Measurements from ENCODE around the gene HARBI1. TPM values are rescaled to one million over a fixed set of nuclear protein-coding genes. Genes with fewer than 3 reads are reported as not detected.
A peak's percentile ranks its signal among the peaks of the same experiment; 100 is the strongest.

The HARBI1 gene
- polyA plus RNA-seq, 1 experiment: 4.3 TPM

GRCh38 chr11:46594785-46595184 lies 22.2 kb downstream of the HARBI1 start:
- Histone ChIP-seq H3K4me3 (ENCODE audit: low read depth, low read length) (no peak overlapping the region), H3K9me3 (ENCODE audit: control insufficient read depth, insufficient read depth, low read length) (no peaks in the 10 kb centered on the region; the same call in 1 of the 2 replicates), H3K27me3 (ENCODE audit: control insufficient read depth, insufficient read depth, low read length) (no peaks in the 10 kb centered on the region), H3K27ac (ENCODE audit: low read depth, low read length) (no peak overlapping the region)
- ChIA-PET POLR2A (no interaction called here), CTCF (no interaction called here)
- DNase-seq (ENCODE audit: low read depth, low spot score): no peak
- TF ChIP-seq, protein P1, sequence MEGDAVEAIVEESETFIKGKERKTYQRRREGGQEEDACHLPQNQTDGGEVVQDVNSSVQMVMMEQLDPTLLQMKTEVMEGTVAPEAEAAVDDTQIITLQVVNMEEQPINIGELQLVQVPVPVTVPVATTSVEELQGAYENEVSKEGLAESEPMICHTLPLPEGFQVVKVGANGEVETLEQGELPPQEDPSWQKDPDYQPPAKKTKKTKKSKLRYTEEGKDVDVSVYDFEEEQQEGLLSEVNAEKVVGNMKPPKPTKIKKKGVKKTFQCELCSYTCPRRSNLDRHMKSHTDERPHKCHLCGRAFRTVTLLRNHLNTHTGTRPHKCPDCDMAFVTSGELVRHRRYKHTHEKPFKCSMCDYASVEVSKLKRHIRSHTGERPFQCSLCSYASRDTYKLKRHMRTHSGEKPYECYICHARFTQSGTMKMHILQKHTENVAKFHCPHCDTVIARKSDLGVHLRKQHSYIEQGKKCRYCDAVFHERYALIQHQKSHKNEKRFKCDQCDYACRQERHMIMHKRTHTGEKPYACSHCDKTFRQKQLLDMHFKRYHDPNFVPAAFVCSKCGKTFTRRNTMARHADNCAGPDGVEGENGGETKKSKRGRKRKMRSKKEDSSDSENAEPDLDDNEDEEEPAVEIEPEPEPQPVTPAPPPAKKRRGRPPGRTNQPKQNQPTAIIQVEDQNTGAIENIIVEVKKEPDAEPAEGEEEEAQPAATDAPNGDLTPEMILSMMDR (IDR thresholded peaks at IDR 0.05; ENCODE audit: low read depth, low read length): no peak

- Histone ChIP-seq H3K27me3 (ENCODE audit: control insufficient read depth, insufficient read depth, low read length) (no peaks in the 10 kb centered on the region), H3K4me3 (ENCODE audit: low read depth, low read length) (peak overlapping the region; percentile 88), H3K27ac (ENCODE audit: low read depth, low read length) (peak overlapping the region; percentile 52), H3K9me3 (ENCODE audit: control insufficient read depth, insufficient read depth, low read length) (no peaks in the 10 kb centered on the region; the same call in 1 of the 2 replicates)
- CTCF ChIA-PET: no interaction called here
- POLR2A ChIA-PET: interaction anchor here (0.5 to 1.0 kb wide), 7 partner anchors 12 to 82 kb away, joined by 3 to 15 read pairs (median 3); no protein-coding TSS in a partner anchor
- no peak for DNase-seq (ENCODE audit: low read depth, low spot score)
- TF ChIP-seq, protein P1 (IDR thresholded peaks at IDR 0.05; ENCODE audit: low read depth, low read length): no peak
Measured at GRCh38 chr11:46594374-46594700, 22.7 kb downstream of the HARBI1 start.

- Histone ChIP-seq H3K27me3 (ENCODE audit: control insufficient read depth, insufficient read depth, low read length) (no peaks in the 10 kb centered on the region), H3K9me3 (ENCODE audit: control insufficient read depth, insufficient read depth, low read length) (no peaks in the 10 kb centered on the region; the same call in 1 of the 2 replicates), H3K4me3 (ENCODE audit: low read depth, low read length) (peak within 1 kb of the TSS; percentile 88), H3K27ac (ENCODE audit: low read depth, low read length) (peak within 1 kb of the TSS; percentile 52)
- TF ChIP-seq, protein P1 (IDR thresholded peaks at IDR 0.05; ENCODE audit: low read depth, low read length): no peak
- ChIA-PET POLR2A (interaction anchor here (0.5 to 1.0 kb wide), 7 partner anchors 12 to 82 kb away, joined by 3 to 15 read pairs (median 3); no protein-coding TSS in a partner anchor), CTCF (no interaction called here)
- DNase-seq (ENCODE audit: low read depth, low spot score): peak; percentile 81
Measured at GRCh38 chr11:46593550-46594373, 23.3 kb downstream of the HARBI1 start, which contains the start of gene AMBRA1. AMBRA1 (minus strand) TSS chr11:46594023; CDS start chr11:46548380, 45,643 bp downstream.

DNA sequence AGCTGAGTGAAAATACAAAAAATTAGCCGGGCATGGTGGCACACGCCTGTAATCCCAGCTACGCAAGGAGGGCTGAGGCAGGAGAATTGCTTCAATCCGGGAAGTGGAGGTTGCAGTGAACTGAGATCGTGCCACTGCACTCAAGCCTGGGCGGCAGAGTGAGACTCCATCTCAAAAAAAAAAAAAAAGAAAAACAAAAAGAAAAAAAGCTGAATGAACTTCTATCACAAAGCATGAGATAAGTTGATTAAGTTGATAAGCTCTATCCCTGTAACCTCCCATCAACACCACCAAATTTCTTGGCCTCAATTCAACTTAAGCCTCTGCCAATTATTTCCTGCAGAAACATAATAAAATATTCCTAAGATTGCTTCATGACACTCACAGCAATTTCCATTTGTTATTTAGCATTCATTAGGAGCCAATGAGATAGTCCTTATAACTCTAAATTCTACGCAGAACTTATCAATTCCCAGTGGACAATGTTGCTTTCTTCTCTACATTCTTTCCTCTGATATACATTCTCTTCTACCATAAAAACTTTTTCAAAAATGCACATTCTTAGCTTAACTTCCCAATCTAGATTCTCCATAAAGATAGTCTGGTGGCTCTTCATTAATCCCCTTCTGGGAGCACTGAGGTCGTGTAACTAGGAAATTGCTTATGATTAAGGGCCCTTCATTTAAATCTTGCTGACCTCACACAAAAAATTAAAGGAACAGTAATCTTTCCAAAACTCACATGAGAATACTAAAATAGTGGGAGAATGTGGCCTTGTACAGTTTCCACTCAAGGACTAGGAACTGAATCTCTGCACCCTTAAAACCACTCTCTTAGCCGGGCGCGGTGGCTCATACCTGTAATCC lies 26.1 kb downstream of the HARBI1 start:
- no peaks in the 10 kb centered on the region for H3K27me3 ChIP-seq (ENCODE audit: control insufficient read depth, insufficient read depth, low read length)
- DNase-seq (ENCODE audit: low read depth, low spot score): no peak
- no peaks in the 10 kb centered on the region; the same call in 1 of the 2 replicates for H3K9me3 ChIP-seq (ENCODE audit: control insufficient read depth, insufficient read depth, low read length)
- POLR2A ChIA-PET: interaction anchor here (0.7 kb wide), 1 partner anchor 1332 kb away, joined by 4 read pairs; no protein-coding TSS in a partner anchor
- TF ChIP-seq, protein P1 (IDR thresholded peaks at IDR 0.05; ENCODE audit: low read depth, low read length): no peak
- no peak overlapping the region for H3K4me3 ChIP-seq (ENCODE audit: low read depth, low read length)
- CTCF ChIA-PET: no interaction called here
- H3K27ac ChIP-seq (ENCODE audit: low read depth, low read length): no peak overlapping the region

All from AG04450 (cell line).